H1 (cell line): ENCODE data around the gene ATP6V0E2. TPM values are rescaled to one million over a fixed set of nuclear protein-coding genes. Genes with fewer than 3 reads are reported as not detected.

Source experiments
- CBX5 ChIP-seq: fragments of 300-800, 300-1000 bp; sonication (generic); IDR thresholded peaks from 2 replicates; pipeline ENCODE4 v1.7.1; 2016; ENCODE audit warnings: antibody characterized with exemption, low read length, low read depth
- CHD2 ChIP-seq: IDR thresholded peaks from 2 replicates; pipeline ENCODE4 v1.6.1; 2012; ENCODE audit warnings: low read length, improper control_type of control experiment
- EGR1 ChIP-seq: IDR thresholded peaks from 2 replicates; pipeline ENCODE4 v1.6.1; 2011; ENCODE audit warnings: low read depth, low read length, borderline replicate concordance
- GABPA ChIP-seq: IDR thresholded peaks from 2 replicates; pipeline ENCODE4 v1.6.1; 2011; ENCODE audit warnings: mild to moderate bottlenecking, low read length, moderate library complexity, borderline replicate concordance; ENCODE audit not compliant: insufficient read depth
- HDAC6 ChIP-seq: IDR thresholded peaks from one replicate; pipeline ENCODE4 v1.7.1; 2012; ENCODE audit warnings: low read depth, mild to moderate bottlenecking, inconsistent platforms, low read length, moderate library complexity
- KDM5A ChIP-seq: fragments of 200-600 bp; IDR thresholded peaks from 2 replicates; pipeline ENCODE4 v1.7.1; 2012; ENCODE audit warnings: mild to moderate bottlenecking, low read length, inconsistent platforms, mixed read lengths
- MAFK ChIP-seq: IDR thresholded peaks from 2 replicates; pipeline ENCODE4 v1.6.1; 2012; ENCODE audit warnings: low read depth, mild to moderate bottlenecking, improper control_type of control experiment, low read length
- NRF1 ChIP-seq: IDR thresholded peaks from 2 replicates; pipeline ENCODE4 v1.6.1; 2011; ENCODE audit warnings: mild to moderate bottlenecking, low read depth, low read length, improper control_type of control experiment
- RBBP5 ChIP-seq: IDR thresholded peaks from 2 replicates; pipeline ENCODE4 v1.7.1; 2012; ENCODE audit warnings: low read depth, mild to moderate bottlenecking, inconsistent platforms, low read length, moderate library complexity, borderline replicate concordance
- TAF1 ChIP-seq: IDR thresholded peaks from 2 replicates; pipeline ENCODE4 v1.6.1; 2011; ENCODE audit warnings: mild to moderate bottlenecking, low read depth, low read length
- polyA plus RNA-seq, 7 experiments: library from polyadenylated mRNA; depleted of rRNA in 3 of 7; stranded (reverse) in 5 of 7; unstranded in 2 of 7; fragments of >200 nt in 5 of 7; fragments of 200-250 nt in 2 of 7; gene quantifications; 1 replicate in 5 of 7; 2 replicates in 1 of 7; 4 replicates in 1 of 7; pipeline versions ENCODE4 v1.2.1 to v1.2.3, GENCODE V29; 2011 to 2013; ENCODE audit warnings: missing spikeins in 2 of 7, mixed read lengths in 2 of 7
- total RNA-seq: library from RNA; stranded (reverse); fragmentation: NEBNext Ultra II Directional; extraction: Animal tissue kit (Norgen Biotek cat#: 25700); gene quantifications from 2 replicates; pipeline ENCODE4 v1.2.1, GENCODE V29; 2021
- TF ChIP-seq, protein P1 (sequence below): fragments of 300-600 bp; sonication (generic); IDR thresholded peaks from 2 replicates; pipeline ENCODE4 v1.7.1; 2012; ENCODE audit warnings: low read length, moderate library complexity, mild to moderate bottlenecking, inconsistent platforms; ENCODE audit not compliant: insufficient replicate concordance
- TF ChIP-seq, protein P2 (sequence below): IDR thresholded peaks from 2 replicates; pipeline ENCODE4 v1.6.1; 2011; ENCODE audit warnings: low read depth, mild to moderate bottlenecking, low read length; ENCODE audit not compliant: insufficient read depth

Gene ATP6V0E2
- total and polyA plus RNA-seq, 2 of the 8 experiments (the other 6 are each of a cell fraction or from before 2014, with no cell fraction given): 26.1 to 47.9 TPM

DNA sequence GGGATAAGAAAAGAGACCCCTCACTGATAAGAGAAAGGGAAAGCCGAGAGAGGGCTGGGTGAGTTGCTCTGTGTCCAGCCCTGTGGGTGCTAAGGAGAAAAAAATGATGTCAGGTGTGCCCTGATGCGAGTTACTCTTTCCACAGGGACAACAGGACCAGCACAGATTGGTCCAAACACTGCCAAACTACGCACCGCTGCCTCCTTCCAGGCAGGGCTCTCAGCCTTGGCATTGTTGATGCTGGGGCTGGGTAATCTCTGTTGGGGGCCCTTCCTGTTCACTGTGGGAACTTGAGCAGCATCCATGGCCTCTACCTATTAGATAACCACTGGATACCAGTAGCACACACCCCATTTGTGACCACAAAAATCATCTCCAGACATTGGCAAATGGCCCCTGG, 10.3 kb upstream of the ATP6V0E2 start (continued):
- TF ChIP-seq, protein P1, sequence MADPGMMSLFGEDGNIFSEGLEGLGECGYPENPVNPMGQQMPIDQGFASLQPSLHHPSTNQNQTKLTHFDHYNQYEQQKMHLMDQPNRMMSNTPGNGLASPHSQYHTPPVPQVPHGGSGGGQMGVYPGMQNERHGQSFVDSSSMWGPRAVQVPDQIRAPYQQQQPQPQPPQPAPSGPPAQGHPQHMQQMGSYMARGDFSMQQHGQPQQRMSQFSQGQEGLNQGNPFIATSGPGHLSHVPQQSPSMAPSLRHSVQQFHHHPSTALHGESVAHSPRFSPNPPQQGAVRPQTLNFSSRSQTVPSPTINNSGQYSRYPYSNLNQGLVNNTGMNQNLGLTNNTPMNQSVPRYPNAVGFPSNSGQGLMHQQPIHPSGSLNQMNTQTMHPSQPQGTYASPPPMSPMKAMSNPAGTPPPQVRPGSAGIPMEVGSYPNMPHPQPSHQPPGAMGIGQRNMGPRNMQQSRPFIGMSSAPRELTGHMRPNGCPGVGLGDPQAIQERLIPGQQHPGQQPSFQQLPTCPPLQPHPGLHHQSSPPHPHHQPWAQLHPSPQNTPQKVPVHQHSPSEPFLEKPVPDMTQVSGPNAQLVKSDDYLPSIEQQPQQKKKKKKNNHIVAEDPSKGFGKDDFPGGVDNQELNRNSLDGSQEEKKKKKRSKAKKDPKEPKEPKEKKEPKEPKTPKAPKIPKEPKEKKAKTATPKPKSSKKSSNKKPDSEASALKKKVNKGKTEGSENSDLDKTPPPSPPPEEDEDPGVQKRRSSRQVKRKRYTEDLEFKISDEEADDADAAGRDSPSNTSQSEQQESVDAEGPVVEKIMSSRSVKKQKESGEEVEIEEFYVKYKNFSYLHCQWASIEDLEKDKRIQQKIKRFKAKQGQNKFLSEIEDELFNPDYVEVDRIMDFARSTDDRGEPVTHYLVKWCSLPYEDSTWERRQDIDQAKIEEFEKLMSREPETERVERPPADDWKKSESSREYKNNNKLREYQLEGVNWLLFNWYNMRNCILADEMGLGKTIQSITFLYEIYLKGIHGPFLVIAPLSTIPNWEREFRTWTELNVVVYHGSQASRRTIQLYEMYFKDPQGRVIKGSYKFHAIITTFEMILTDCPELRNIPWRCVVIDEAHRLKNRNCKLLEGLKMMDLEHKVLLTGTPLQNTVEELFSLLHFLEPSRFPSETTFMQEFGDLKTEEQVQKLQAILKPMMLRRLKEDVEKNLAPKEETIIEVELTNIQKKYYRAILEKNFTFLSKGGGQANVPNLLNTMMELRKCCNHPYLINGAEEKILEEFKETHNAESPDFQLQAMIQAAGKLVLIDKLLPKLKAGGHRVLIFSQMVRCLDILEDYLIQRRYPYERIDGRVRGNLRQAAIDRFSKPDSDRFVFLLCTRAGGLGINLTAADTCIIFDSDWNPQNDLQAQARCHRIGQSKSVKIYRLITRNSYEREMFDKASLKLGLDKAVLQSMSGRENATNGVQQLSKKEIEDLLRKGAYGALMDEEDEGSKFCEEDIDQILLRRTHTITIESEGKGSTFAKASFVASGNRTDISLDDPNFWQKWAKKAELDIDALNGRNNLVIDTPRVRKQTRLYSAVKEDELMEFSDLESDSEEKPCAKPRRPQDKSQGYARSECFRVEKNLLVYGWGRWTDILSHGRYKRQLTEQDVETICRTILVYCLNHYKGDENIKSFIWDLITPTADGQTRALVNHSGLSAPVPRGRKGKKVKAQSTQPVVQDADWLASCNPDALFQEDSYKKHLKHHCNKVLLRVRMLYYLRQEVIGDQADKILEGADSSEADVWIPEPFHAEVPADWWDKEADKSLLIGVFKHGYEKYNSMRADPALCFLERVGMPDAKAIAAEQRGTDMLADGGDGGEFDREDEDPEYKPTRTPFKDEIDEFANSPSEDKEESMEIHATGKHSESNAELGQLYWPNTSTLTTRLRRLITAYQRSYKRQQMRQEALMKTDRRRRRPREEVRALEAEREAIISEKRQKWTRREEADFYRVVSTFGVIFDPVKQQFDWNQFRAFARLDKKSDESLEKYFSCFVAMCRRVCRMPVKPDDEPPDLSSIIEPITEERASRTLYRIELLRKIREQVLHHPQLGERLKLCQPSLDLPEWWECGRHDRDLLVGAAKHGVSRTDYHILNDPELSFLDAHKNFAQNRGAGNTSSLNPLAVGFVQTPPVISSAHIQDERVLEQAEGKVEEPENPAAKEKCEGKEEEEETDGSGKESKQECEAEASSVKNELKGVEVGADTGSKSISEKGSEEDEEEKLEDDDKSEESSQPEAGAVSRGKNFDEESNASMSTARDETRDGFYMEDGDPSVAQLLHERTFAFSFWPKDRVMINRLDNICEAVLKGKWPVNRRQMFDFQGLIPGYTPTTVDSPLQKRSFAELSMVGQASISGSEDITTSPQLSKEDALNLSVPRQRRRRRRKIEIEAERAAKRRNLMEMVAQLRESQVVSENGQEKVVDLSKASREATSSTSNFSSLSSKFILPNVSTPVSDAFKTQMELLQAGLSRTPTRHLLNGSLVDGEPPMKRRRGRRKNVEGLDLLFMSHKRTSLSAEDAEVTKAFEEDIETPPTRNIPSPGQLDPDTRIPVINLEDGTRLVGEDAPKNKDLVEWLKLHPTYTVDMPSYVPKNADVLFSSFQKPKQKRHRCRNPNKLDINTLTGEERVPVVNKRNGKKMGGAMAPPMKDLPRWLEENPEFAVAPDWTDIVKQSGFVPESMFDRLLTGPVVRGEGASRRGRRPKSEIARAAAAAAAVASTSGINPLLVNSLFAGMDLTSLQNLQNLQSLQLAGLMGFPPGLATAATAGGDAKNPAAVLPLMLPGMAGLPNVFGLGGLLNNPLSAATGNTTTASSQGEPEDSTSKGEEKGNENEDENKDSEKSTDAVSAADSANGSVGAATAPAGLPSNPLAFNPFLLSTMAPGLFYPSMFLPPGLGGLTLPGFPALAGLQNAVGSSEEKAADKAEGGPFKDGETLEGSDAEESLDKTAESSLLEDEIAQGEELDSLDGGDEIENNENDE: no peak
- TF ChIP-seq MAFK (no peak), NRF1 (no peak), TAF1 (no peak), KDM5A (no peak), EGR1 (no peak), CHD2 (no peak), GABPA (no peak), HDAC6 (no peak), CBX5 (no peak), RBBP5 (no peak)
- TF ChIP-seq, protein P2, sequence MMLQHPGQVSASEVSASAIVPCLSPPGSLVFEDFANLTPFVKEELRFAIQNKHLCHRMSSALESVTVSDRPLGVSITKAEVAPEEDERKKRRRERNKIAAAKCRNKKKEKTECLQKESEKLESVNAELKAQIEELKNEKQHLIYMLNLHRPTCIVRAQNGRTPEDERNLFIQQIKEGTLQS: no peak
